Stromal cell of bone marrow (primary cell): ENCODE measurements around the gene OR4C5.
"Not testable (repeated sequence)": the region's sequence is repeated elsewhere in the genome, so short reads cannot be mapped to it uniquely, and the experiment has no call there.

Source experiments
- DNase-seq: peaks from one replicate; pipeline ENCODE4 v3.0.0-alpha.2; 2012; ENCODE audit warnings: low read depth

Gene OR4C5

GRCh38 chr11:48366365-48366764 lies at the start of gene OR4C5:
Gene OR4C5 (minus strand): TSS chr11:48366465. CDS start chr11:48366465, 0 bp downstream.
- DNase-seq, result no peak

- no peak for DNase-seq
These were observed 18.4 kb upstream of the OR4C5 start for GRCh38 chr11:48384670-48385069.

DNA sequence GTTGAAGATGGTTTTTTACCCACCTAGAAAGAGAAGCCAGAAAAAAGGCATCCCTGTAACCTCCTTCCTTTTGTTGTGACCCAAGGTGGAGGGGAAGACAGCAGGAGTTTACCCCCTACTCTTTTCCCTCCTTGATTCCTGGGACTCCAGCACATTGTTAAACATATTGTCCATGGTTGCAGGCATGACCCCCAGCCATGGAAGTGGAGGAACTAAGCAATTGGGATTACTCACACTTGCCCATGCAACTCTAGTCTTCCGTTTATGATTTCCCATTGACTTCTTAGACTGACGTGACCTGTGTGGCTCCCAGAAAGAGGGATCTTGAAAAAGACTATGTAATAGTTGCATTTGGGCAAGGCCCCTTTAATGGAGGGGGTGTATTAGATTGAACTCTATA lies 17.9 kb upstream of the OR4C5 start:
- not testable (repeated sequence) for DNase-seq

- DNase-seq, result not testable (repeated sequence)
These were observed 5.0 kb downstream of the OR4C5 start for GRCh38 chr11:48361289-48361688.

DNA sequence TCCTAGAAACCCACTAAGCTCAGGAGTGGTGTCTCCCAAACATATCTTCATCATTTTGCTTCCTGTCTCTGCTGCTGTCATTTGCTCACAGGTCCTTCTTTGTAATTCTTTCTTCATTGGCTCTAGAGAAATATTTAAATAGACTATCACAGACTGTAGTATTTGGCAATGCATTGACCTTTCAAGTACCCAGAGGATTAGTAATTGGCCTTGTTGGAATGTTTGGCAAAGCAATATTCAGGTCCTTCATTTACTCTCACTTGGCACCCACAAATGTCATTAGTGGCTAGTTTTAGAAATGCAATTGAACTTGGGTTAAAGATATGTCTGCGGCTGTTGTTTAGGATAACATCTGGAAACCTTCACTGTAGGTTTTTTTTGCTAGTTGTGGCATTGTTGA lies 11.6 kb downstream of the OR4C5 start:
- no peak for DNase-seq

DNA sequence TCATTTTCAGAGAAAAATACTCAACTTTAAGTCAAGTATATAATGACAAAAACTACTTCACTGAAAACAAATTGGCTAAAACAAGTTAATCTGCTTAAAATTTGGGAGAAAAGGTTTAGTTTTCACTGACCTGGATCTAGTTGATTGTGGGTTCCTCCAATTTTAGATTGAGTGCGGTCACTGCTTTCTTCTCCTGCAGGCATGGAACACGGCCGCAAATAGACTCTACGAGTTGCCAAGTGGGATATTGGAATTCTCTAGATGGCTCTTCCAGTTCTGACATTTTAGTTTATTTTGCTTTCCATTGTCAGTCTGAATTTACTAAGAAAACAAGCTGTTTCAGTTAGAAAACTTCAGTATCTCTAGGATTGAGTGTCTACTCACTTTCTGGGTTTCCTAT lies 12.3 kb downstream of the OR4C5 start:
- DNase-seq, result no peak

DNA sequence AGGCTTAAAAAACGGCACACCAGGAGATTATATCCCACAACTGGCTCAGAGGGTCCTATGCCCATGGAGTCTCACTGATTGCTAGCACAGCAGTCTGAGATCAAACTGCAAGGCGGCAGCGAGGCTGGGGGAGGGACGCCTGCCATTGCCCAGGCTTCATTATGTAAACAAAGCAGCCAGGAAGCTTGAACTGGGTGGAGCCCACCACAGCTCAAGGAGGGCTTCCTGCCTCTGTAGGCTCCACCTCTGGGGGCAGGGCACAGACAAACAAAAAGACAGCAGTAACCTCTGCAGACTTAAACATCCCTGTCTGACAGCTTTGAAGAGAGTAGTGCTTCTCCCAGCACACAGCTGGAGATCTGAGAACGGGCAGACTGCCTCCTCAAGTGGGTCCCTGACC lies 20.0 kb downstream of the OR4C5 start:
- not testable (repeated sequence) for DNase-seq

DNA sequence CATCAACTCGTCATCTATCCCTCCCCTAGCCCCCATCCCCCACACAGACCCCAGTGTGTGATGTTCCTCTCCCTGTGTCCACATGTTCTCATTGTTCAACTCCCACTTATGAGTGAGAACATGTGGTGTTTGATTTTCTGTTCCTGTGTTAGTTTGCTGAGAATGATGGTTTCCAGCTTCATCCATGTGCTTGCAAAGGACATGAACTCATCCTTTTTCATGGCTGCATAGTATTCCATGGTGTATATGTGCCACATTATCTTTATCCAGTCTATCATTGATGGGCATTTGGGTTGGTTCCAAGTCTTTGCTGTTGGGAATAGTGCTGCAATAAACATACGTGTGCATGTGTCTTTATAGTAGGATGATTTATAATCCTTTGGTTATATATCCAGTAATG lies 23.8 kb downstream of the OR4C5 start:
- not testable (repeated sequence) for DNase-seq

DNA sequence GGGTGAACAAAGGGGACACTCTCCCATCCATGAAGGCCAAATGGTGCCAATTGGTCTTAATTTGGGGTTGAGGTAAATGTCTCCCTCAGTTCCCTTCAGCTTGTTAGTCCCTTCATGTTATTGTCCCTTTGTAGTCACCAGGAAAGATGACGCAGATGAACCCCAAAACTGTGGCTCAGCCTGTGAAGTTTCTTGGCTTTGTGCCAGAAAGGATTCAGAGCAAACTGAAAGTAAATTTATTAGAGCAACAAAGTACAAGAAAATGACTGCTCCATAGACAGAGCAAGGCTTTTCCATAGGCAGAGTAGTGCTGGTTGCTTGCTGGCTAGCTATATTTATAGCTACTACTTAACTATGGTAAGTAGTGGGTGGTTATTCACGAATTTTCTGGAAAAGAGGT lies 24.8 kb downstream of the OR4C5 start:
- DNase-seq, result no peak

GRCh38 chr11:48324620-48325019 lies 41.6 kb downstream of the OR4C5 start, which contains the start of gene OR4C3:
Gene OR4C3 (plus strand): TSS chr11:48324920. CDS start chr11:48325022, 102 bp downstream.
- not testable (repeated sequence) for DNase-seq

DNA sequence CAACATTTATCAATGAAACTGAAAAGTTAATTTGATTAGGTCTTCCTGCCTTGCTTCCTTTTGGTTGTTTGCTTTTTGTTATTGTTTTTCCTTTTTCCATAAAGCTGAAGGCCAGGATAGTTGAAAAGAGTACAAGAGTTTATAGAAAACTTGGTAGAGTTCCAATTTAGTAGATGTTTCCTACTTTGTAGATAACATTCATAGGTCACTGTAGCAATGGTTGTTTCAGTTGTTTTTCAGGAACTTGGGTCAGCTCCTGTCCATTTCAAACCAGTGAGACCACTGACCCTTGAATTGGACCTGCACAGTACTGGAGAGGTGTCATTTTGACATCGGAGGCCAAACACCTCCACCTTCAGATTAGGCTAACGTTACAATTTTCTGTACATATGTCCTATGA lies 46.5 kb downstream of the OR4C5 start:
- not testable (repeated sequence) for DNase-seq
